SJCRH30 (cell line): ENCODE data around the gene PLGRKT. TPM values are rescaled to one million over a fixed set of nuclear protein-coding genes. Genes with fewer than 3 reads are reported as not detected.
"Not testable (repeated sequence)": the region's sequence is repeated elsewhere in the genome, so short reads cannot be mapped to it uniquely, and the experiment has no call there.

Source experiments
- DNase-seq, 2 experiments: peaks; one replicate each; pipeline ENCODE4 v3.0.0-alpha.2; 2015 to 2020
- H3K27ac ChIP-seq: fragments of 250-450 bp; sonication (Bioruptor Pico); 2 replicates; pipeline ENCODE4 v1.5.1; 2020; ENCODE audit warnings: mild to moderate bottlenecking, moderate library complexity
- H3K27me3 ChIP-seq: fragments of 250-450 bp; sonication (Bioruptor Pico); 2 replicates; pipeline ENCODE4 v1.5.1; 2020; ENCODE audit warnings: mild to moderate bottlenecking, moderate library complexity
- H3K36me3 ChIP-seq: fragments of 250-450 bp; sonication (Bioruptor Pico); 2 replicates; pipeline ENCODE4 v1.5.1; 2020; ENCODE audit warnings: mild to moderate bottlenecking, moderate library complexity
- H3K4me1 ChIP-seq: fragments of 250-450 bp; sonication (Bioruptor Pico); 2 replicates; pipeline ENCODE4 v1.5.1; 2020; ENCODE audit warnings: mild to moderate bottlenecking, moderate library complexity
- H3K4me3 ChIP-seq: fragments of 250-450 bp; sonication (Bioruptor Pico); 2 replicates; pipeline ENCODE4 v1.5.1; 2020; ENCODE audit warnings: mild to moderate bottlenecking, moderate library complexity
- H3K9me3 ChIP-seq: fragments of 250-450 bp; sonication (Bioruptor Pico); replicated peaks from 2 replicates; pipeline ENCODE4 v1.5.1; 2020; ENCODE audit warnings: mild to moderate bottlenecking, moderate library complexity
- total RNA-seq: library from RNA; depleted of rRNA; stranded (reverse); fragments of >200 nt; shearing (Covaris generic); gene quantifications from 2 replicates; pipeline ENCODE4 v1.2.3, GENCODE V29; 2014

PLGRKT gene
- total RNA-seq, 1 experiment from 2014 or later: 9.8 TPM

DNA sequence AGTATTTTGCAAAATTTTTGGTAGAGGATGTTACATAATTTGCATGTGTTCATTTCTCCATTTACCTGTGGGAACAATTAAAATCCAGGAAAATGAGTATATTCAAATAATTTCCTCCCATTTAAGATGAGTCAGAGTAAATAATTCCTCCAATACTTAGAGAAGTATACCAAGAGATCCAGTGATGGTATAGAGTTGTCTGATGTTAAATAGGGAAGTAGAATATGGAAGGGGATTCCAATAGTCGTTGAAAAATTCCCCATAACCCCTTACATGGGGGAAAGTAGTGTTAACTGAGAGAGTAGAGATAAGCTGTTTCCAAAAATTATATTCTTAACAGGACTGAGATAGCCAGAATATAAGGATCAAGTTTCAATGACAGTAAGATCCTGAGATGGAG is 28.3 kb upstream of the PLGRKT start:
- H3K27ac ChIP-seq: no peak overlapping the region
- H3K4me3 ChIP-seq: no peak overlapping the region
- no peaks in the 10 kb centered on the region for H3K27me3 ChIP-seq
- DNase-seq: no peak
- H3K9me3 ChIP-seq: no peaks in the 10 kb centered on the region
- no peaks in the 10 kb centered on the region for H3K36me3 ChIP-seq
- H3K4me1 ChIP-seq: peaks cover 6% of the 10 kb centered on the region; the same call in 1 of the 2 replicates

DNA sequence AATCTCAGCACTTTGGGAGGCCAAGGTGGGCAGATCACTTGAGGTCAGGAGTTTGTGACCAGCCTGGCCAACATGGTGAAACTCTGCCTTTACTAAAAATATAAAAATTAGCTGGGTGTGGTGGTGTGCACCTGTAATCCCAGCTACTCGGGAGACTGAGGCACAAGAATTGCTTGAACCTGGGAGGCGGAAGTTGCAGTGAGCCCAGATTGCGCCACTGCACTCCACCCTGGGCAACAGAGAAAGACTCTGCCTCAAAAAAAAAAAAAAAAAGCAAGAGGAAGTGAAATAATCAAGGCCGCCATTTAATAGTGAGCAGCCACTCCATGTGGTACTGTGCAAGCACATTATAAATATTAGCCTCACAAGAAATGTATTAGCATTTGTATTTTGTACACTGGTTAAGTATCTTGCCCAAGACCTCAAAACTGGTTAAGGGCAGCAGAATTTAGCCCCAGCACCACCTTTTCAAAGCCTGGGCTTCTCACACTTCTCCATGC is 27.2 kb upstream of the PLGRKT start:
- not testable (repeated sequence) for H3K4me3 ChIP-seq, DNase-seq, H3K9me3 ChIP-seq, H3K27ac ChIP-seq, H3K27me3 ChIP-seq, H3K4me1 ChIP-seq, H3K36me3 ChIP-seq

DNA sequence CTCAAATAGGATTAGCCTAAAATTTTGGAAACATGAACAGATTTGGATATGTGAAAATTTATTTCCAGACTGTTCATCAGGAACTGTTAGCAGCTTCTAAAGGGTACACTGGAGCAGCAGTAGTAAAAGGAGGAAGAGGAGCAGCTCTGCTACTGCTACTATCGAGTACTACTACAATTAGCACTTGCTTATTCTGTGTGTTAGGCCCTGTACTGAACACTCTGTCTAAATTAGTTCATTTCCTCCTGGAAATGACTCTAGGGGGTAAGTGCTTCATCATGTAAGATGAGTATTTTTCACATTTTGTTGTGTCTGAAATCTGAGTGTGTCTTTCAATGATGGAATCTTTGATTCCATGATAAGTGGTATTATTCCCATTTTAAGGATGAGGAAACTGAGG is 22.4 kb upstream of the PLGRKT start:
- H3K36me3 ChIP-seq: no peaks in the 10 kb centered on the region
- H3K27me3 ChIP-seq: no peaks in the 10 kb centered on the region
- H3K9me3 ChIP-seq: no peaks in the 10 kb centered on the region
- no peaks in the 10 kb centered on the region for H3K4me1 ChIP-seq
- no peak overlapping the region for H3K4me3 ChIP-seq
- no peak overlapping the region for H3K27ac ChIP-seq
- no peak for DNase-seq

DNA sequence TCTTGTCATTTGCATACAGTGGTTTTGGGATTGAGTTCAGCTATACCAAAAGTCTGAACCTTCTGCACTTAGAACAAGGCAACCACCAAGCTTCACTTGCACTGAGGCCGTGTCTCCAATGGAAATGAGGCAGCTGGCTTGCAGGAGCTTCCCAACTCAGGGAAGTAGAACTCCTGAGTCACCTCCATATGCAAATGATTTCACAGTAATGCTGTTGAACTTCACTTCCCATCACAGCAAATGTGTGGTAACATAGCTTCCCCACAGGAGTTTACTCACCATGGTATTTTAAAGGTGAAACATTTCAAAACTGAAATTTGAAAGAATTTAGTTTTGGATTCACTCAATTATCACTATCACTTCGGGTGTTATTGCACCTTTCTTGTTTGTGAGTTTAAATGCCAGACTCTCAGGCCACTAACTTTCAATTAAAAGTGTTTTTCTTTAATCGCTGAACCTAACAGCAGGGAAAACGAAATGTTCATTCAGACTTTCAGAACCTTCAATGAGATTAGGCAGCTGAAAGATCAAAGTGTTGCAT is 21.6 kb upstream of the PLGRKT start:
- Histone ChIP-seq H3K36me3 (no peaks in the 10 kb centered on the region), H3K27ac (no peak overlapping the region), H3K4me1 (no peaks in the 10 kb centered on the region), H3K27me3 (no peaks in the 10 kb centered on the region), H3K9me3 (no peaks in the 10 kb centered on the region), H3K4me3 (no peak overlapping the region)
- no peak for DNase-seq

DNA sequence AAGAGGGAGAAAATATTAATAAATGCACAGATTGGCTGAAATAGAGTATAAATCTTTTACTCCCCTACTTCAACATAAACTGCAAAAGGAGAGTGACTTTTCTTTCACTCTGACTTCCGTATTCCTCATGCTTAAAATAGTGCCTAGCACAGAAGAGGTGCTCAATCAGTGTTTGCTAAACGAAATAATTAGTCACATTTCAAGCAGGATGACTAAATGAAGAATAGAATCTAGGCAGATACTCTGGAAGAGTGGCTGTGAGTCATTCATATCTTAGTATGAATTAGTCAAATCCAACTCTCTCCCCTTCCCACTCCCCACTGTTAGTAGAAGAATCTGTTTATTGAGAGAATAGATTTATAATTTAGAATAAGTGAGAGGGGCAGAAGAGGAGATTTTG is 17.5 kb upstream of the PLGRKT start:
- H3K27ac ChIP-seq: no peak overlapping the region
- H3K9me3 ChIP-seq: no peaks in the 10 kb centered on the region
- DNase-seq: no peak
- H3K4me1 ChIP-seq: no peaks in the 10 kb centered on the region
- no peaks in the 10 kb centered on the region for H3K27me3 ChIP-seq
- no peaks in the 10 kb centered on the region for H3K36me3 ChIP-seq
- H3K4me3 ChIP-seq: no peak overlapping the region

DNA sequence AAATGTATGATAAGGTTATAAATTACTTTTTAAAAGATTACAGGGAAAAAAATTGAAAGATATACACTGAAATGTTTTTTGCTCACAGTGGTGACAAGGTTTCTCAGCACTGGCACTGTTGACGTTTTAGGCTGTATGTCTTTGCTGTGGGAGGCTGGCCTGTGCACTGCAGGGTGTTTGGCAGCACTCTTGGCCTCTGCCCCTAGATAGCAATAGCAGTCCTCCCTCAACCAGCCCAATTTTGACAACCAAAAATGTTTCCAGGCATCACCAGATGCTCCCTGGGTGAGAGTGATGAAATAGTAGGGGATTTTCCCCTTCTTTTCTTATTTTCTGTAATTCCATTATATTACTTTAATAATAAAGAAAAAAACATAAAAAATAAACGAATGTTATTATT is 15.9 kb upstream of the PLGRKT start:
- Histone ChIP-seq H3K36me3 (no peaks in the 10 kb centered on the region), H3K4me3 (no peak overlapping the region), H3K27me3 (no peaks in the 10 kb centered on the region), H3K9me3 (no peaks in the 10 kb centered on the region), H3K4me1 (no peaks in the 10 kb centered on the region), H3K27ac (no peak overlapping the region)
- DNase-seq: no peak

DNA sequence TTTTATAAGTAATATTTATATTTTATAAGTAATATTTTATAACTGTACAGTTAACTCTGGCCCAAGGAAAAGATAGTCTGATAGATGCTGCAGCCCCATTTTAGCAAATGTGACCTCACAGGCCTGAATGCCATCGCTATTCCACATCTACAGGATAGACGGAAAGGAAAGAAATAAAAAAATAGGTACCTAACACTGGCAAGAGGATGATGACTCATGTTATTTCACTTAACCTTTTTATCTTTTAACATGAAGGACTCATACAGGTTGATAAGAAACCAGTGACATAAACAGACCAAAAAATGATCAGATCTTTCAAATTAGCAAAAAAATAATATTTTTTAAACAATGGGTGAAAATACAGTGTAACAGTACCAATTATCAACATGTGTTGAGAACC is 15.3 kb upstream of the PLGRKT start:
- H3K27me3 ChIP-seq: no peaks in the 10 kb centered on the region
- H3K36me3 ChIP-seq: no peaks in the 10 kb centered on the region
- H3K4me3 ChIP-seq: no peak overlapping the region
- H3K27ac ChIP-seq: no peak overlapping the region
- no peaks in the 10 kb centered on the region for H3K9me3 ChIP-seq
- no peak for DNase-seq
- H3K4me1 ChIP-seq: no peaks in the 10 kb centered on the region

DNA sequence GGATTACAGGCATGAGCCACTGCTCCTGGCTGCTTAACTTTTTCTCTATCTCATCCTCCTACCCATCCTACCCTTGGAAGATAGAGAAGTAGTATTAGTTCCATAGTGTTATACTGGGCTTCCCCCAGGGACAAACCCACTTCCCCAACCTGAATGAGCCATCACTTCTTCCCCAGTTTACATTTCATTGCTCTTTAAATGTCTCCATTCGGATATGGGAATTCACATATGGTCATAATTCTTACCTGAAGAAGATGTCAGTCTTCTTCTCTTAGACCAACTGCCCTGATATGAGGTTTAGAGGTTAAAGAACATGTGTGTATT is 14.5 kb upstream of the PLGRKT start:
- no peak overlapping the region for H3K27ac ChIP-seq
- H3K27me3 ChIP-seq: no peaks in the 10 kb centered on the region
- no peak for DNase-seq
- H3K36me3 ChIP-seq: no peaks in the 10 kb centered on the region
- no peak overlapping the region for H3K4me3 ChIP-seq
- H3K9me3 ChIP-seq: no peaks in the 10 kb centered on the region
- H3K4me1 ChIP-seq: no peaks in the 10 kb centered on the region

DNA sequence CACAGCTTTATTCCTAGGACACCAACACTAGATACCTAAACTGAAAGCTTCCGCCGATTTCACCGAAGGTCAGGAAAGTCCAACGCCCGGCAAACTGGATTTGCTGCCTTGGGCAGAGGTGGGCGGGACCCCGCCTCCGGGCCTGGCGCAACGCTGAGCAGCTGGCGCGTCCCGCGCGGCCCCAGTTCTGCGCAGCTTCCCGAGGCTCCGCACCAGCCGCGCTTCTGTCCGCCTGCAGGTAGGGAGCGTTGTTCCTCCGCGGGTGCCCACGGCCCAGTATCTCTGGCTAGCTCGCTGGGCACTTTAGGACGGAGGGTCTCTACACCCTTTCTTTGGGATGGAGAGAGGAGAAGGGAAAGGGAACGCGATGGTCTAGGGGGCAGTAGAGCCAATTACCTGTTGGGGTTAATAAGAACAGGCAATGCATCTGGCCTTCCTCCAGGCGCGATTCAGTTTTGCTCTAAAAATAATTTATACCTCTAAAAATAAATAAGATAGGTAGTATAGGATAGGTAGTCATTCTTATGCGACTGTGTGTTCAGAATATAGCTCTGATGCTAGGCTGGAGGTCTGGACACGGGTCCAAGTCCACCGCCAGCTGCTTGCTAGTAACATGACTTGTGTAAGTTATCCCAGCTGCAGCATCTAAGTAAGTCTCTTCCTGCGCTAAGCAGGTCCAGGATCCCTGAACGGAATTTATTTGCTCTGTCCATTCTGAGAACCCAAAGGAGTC is 12.8 kb upstream of the PLGRKT start, which contains the start of gene CD274:
Gene CD274, plus strand, starts transcription at position 184 of the 733 bp plus-strand sequence. CDS start 5,572 bp downstream, outside the sequence.
- Histone ChIP-seq H3K27me3 (no peaks in the 10 kb centered on the region), H3K36me3 (no peaks in the 10 kb centered on the region), H3K27ac (no peak within 1 kb of the TSS), H3K9me3 (no peaks in the 10 kb centered on the region), H3K4me1 (no peaks in the 10 kb centered on the region), H3K4me3 (peak within 1 kb of the TSS; percentile 42)
- DNase-seq: peak; percentile 45 to 52

DNA sequence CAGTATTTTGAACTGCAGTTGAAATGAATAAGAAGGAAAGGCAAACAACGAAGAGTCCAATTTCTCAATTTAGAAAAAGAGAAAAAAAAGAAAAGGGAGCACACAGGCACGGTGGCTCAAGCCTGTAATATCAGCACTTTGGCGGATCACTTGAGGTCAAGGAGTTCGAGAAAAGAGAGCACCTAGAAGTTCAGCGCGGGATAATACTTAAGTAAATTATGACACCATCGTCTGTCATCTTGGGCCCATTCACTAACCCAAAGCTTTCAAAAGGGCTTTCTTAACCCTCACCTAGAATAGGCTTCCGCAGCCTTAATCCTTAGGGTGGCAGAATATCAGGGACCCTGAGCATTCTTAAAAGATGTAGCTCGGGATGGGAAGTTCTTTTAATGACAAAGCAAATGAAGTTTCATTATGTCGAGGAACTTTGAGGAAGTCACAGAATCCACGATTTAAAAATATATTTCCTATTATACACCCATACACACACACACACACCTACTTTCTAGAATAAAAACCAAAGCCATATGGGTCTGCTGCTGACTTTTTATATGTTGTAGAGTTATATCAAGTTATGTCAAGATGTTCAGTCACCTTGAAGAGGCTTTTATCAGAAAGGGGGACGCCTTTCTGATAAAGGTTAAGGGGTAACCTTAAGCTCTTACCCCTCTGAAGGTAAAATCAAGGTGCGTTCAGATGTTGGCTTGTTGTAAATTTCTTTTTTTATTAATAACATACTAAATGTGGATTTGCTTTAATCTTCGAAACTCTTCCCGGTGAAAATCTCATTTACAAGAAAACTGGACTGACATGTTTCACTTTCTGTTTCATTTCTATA is 12.0 kb upstream of the PLGRKT start:
- no peaks in the 10 kb centered on the region for H3K36me3 ChIP-seq
- no peak for DNase-seq
- H3K27ac ChIP-seq: no peak overlapping the region
- H3K4me1 ChIP-seq: no peaks in the 10 kb centered on the region
- no peaks in the 10 kb centered on the region for H3K9me3 ChIP-seq
- peak overlapping the region; percentile 42 for H3K4me3 ChIP-seq
- H3K27me3 ChIP-seq: no peaks in the 10 kb centered on the region

DNA sequence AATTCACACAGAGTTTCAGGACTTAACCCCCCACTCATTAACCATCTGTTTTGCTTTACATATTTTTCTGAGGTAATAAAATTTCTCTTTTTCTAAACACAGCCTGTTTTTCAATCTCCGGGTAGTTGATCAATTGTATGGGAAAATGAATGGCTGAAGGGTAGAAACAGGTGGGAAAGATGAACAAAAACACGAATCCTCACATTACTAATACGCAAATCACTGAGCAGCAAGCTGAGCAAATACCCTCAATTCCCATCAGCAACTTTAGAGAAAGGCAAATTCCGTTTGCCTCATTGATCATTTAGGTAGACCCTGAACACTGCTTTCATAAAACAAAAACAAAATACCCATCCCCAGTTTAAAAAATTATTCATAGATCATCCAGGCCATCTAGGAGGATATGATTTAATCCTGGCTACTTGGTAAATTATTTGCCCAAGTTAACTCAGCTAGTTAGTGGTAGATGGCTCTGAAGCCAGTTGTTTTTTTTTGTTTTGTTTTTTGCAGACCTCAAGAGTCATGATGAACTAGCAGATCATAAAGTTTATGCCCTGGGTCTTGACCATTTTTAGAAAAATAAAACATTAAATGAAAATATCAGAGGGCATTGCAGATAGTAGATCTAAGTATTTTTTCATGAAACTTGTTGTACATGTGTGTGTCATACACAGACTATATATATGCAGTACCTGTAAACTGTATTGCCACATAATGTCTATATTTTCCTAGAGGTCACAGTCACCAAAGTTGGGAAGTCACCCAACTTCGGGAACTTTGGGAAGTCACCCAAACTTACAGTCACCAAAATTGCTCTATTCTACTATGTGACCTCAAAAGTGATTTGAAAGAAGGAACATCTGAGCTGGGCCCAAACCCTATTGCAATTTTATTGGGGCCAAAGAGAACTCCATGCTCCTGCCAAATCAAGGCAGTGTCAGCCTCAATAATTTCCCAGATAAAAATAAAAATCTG is 11.0 kb upstream of the PLGRKT start:
- no peaks in the 10 kb centered on the region for H3K4me1 ChIP-seq
- no peaks in the 10 kb centered on the region for H3K27me3 ChIP-seq
- H3K36me3 ChIP-seq: no peaks in the 10 kb centered on the region
- DNase-seq: no peak
- no peak overlapping the region for H3K27ac ChIP-seq
- H3K4me3 ChIP-seq: no peak overlapping the region
- no peaks in the 10 kb centered on the region for H3K9me3 ChIP-seq

DNA sequence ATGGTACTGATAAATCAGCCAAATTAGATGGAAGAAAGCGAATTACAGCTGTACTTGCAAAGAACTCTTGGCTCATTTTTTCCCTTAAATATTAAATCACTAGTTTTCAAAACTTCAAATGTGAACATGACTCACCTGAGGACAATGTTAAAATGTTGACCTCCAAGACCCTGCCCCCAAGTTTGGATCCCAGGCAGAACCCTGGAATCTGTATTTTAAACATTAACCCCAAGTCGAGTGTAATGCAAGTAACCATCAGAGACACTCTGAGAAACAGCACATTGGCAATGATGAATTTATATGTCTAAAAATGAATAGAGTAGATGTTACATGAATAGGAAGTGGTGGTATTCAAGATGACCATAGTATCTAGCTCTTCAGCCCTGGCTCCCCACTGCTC is 10.3 kb upstream of the PLGRKT start:
- DNase-seq: no peak
- Histone ChIP-seq H3K9me3 (no peaks in the 10 kb centered on the region), H3K27me3 (no peaks in the 10 kb centered on the region), H3K4me3 (no peak overlapping the region), H3K4me1 (no peaks in the 10 kb centered on the region), H3K27ac (no peak overlapping the region), H3K36me3 (no peaks in the 10 kb centered on the region)

DNA sequence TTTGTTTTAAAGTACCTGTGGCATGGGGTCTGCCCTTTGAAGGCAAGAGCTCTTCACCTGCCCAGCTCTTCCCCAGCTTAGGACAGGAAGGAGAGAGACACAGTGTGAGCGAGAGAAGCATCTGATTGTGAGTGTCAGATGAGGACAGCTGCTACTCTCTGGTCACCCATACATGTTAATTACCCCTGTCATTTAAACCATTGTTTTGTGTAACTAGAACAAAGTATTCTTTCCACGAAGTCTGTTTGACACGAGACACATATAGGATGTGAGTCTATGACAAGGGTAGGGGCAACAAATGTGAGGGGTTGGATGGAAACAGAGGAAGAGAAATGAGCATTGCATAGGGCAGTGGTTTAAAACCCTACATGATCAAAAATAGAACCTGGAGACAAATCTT is 9.6 kb upstream of the PLGRKT start:
- H3K27ac ChIP-seq: no peak overlapping the region
- no peaks in the 10 kb centered on the region for H3K36me3 ChIP-seq
- DNase-seq: no peak
- H3K9me3 ChIP-seq: no peaks in the 10 kb centered on the region
- no peaks in the 10 kb centered on the region for H3K27me3 ChIP-seq
- no peaks in the 10 kb centered on the region for H3K4me1 ChIP-seq
- no peak overlapping the region for H3K4me3 ChIP-seq

DNA sequence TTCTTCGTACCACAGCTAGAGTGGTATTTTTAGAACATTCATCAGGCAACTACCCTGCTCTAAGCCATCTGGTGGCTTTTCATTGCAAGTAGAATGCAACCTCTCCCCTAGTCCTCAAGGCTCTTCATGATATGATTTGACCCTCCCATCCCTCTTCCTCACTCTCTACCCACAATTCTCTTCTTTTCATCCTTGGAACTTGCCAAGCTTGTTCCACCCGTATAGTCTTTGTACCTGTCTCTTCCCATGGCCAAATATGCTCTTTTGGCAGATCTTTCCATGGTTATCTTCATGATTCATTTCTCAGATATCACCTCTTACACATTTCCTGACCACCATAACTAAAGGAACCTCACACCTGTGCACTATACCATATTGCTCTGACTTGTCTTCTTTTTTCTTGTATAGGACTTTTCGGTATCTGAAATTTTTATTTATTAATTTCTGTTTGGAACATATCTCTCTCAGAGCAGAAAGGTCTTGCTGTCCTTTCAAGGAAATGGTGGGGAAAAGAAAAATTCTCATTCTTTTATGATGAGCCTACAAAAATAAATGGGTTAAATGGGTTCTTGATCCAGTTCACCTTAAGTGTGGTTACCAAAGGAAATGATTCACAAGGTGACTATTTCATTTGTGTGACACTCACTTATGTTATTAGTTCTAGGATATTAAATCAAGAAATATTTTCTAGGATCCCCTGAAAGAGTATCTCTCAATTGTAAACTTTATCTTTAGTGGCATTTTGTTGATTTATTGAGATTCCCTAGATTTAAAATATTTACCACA is 8.9 kb upstream of the PLGRKT start:
- H3K27ac ChIP-seq: no peak overlapping the region
- no peaks in the 10 kb centered on the region for H3K27me3 ChIP-seq
- no peaks in the 10 kb centered on the region for H3K9me3 ChIP-seq
- H3K4me3 ChIP-seq: no peak overlapping the region
- no peaks in the 10 kb centered on the region for H3K4me1 ChIP-seq
- no peaks in the 10 kb centered on the region for H3K36me3 ChIP-seq
- DNase-seq: no peak
